ENCODE data around the gene HSPBP1.
A peak's percentile ranks its signal among the peaks of the same experiment; 100 is the strongest.

Gene HSPBP1

GRCh38 chr19:55227241-55228014 is 52.5 kb downstream of the HSPBP1 start:
- H3K27ac ChIP-seq (replicated peaks), result no peak overlapping the region
- no peak for DNase-seq (ENCODE audit: low read depth in 1 of 2, low spot score in 1 of 2)
- H3K27me3 ChIP-seq (ENCODE audit: insufficient read depth, poor library complexity, severe bottlenecking), result no peaks in the 10 kb centered on the region
- no peak for TF ChIP-seq GABPA (IDR thresholded peaks at IDR 0.05; ENCODE audit: low read depth)
- no peak for TF ChIP-seq REST (IDR thresholded peaks at IDR 0.05; ENCODE audit: insufficient replicate concordance, low read depth)
- peak; percentile 33; the same call in 1 of the 2 replicates for TF ChIP-seq POLR2AphosphoS5 (IDR thresholded peaks at IDR 0.05; ENCODE audit: low read depth)
- no peak overlapping the region for H3K4me3 ChIP-seq (replicated peaks; ENCODE audit: insufficient read depth, low read length)

- Histone ChIP-seq H3K27ac (replicated peaks) (no peak overlapping the region), H3K27me3 (ENCODE audit: insufficient read depth, poor library complexity, severe bottlenecking) (no peaks in the 10 kb centered on the region), H3K4me3 (replicated peaks; ENCODE audit: insufficient read depth, low read length) (no peak overlapping the region)
- TF ChIP-seq SPI1 (IDR thresholded peaks at IDR 0.05; ENCODE audit: borderline replicate concordance, low read depth) (no peak), GABPA (IDR thresholded peaks at IDR 0.05; ENCODE audit: low read depth) (no peak), CTCF (IDR thresholded peaks at IDR 0.05; ENCODE audit: insufficient read depth, low read length) (no peak), REST (IDR thresholded peaks at IDR 0.05; ENCODE audit: insufficient replicate concordance, low read depth) (no peak), POLR2AphosphoS5 (IDR thresholded peaks at IDR 0.05; ENCODE audit: low read depth) (no peak)
- no peak for DNase-seq (ENCODE audit: low read depth in 1 of 2, low spot score in 1 of 2)
Measured at GRCh38 chr19:55226788-55227187, 53.1 kb downstream of the HSPBP1 start.

GRCh38 chr19:55226273-55226672 is 53.6 kb downstream of the HSPBP1 start:
- Histone ChIP-seq H3K4me3 (replicated peaks; ENCODE audit: insufficient read depth, low read length) (no peak overlapping the region), H3K27me3 (ENCODE audit: insufficient read depth, poor library complexity, severe bottlenecking) (no peaks in the 10 kb centered on the region), H3K27ac (replicated peaks) (no peak overlapping the region)
- no peak for TF ChIP-seq SPI1 (IDR thresholded peaks at IDR 0.05; ENCODE audit: borderline replicate concordance, low read depth)
- TF ChIP-seq POLR2AphosphoS5 (IDR thresholded peaks at IDR 0.05; ENCODE audit: low read depth), result no peak; the same call in 1 of the 2 replicates
- no peak for TF ChIP-seq CTCF (IDR thresholded peaks at IDR 0.05; ENCODE audit: insufficient read depth, low read length)
- no peak for TF ChIP-seq GABPA (IDR thresholded peaks at IDR 0.05; ENCODE audit: low read depth)
- TF ChIP-seq REST (IDR thresholded peaks at IDR 0.05; ENCODE audit: insufficient replicate concordance, low read depth), result no peak
- DNase-seq (ENCODE audit: low read depth in 1 of 2, low spot score in 1 of 2), result no peak

Data from HL-60 (cell line).